ENCODE data around the gene SMIM1. TPM values are rescaled to one million over a fixed set of nuclear protein-coding genes. Genes with fewer than 3 reads are reported as not detected.

The SMIM1 gene
- total RNA-seq, 1 donor from 2014 or later, result 1.3 TPM

DNA sequence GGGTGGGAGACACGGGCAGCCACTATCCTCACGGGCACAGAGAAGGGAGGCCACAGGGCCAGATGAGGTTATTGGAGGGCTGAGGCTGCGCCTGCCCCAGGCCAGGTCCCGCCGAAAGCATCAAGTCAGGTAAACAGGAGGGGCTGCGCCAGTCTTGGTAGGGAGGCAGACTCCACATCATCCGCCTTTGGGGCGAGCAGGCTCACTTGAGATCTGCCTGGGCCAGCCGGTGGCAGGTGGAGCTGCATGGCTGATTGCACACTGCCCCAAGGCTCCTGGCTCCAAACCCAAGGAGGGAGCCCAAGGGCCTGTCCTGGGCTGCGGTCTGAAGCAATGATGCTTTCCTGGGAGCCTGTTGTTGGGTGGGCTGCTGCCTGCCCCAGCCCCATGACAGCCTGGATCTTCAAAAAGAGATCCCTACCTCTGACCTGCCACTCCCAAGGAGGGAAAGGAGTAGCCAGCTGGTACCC is 4.6 kb downstream of the SMIM1 start:
- no peak overlapping the region for H3K27ac Mint-ChIP-seq (ENCODE audit: unreplicated experiment)

GRCh38 chr1:3777647-3778589 is 5.4 kb downstream of the SMIM1 start:
- DNase-seq (ENCODE audit: extremely low spot score, unreplicated experiment), result no peak
- Mint-ChIP-seq H3K4me1 (ENCODE audit: unreplicated experiment) (peaks cover 12% of the 10 kb centered on the region), H3K27me3 (ENCODE audit: unreplicated experiment) (no peaks in the 10 kb centered on the region), H3K36me3 (ENCODE audit: unreplicated experiment) (peaks cover 16% of the 10 kb centered on the region), H3K27ac (ENCODE audit: unreplicated experiment) (no peak overlapping the region), H3K4me3 (ENCODE audit: unreplicated experiment) (no peak overlapping the region), H3K9me3 (ENCODE audit: unreplicated experiment) (no peaks in the 10 kb centered on the region)
- TF ChIP-seq CTCF (IDR thresholded peaks at IDR 0.05), result no peak

More for the DNA sequence above, 4.6 kb downstream of the SMIM1 start:
- no peaks in the 10 kb centered on the region for H3K27me3 Mint-ChIP-seq (ENCODE audit: unreplicated experiment)
- peaks cover 14% of the 10 kb centered on the region for H3K36me3 Mint-ChIP-seq (ENCODE audit: unreplicated experiment)
- no peak for DNase-seq (ENCODE audit: extremely low spot score, unreplicated experiment)
- TF ChIP-seq CTCF (IDR thresholded peaks at IDR 0.05), result no peak
- no peaks in the 10 kb centered on the region for H3K9me3 Mint-ChIP-seq (ENCODE audit: unreplicated experiment)
- peaks cover 12% of the 10 kb centered on the region for H3K4me1 Mint-ChIP-seq (ENCODE audit: unreplicated experiment)
- H3K4me3 Mint-ChIP-seq (ENCODE audit: unreplicated experiment), result no peak overlapping the region

DNA sequence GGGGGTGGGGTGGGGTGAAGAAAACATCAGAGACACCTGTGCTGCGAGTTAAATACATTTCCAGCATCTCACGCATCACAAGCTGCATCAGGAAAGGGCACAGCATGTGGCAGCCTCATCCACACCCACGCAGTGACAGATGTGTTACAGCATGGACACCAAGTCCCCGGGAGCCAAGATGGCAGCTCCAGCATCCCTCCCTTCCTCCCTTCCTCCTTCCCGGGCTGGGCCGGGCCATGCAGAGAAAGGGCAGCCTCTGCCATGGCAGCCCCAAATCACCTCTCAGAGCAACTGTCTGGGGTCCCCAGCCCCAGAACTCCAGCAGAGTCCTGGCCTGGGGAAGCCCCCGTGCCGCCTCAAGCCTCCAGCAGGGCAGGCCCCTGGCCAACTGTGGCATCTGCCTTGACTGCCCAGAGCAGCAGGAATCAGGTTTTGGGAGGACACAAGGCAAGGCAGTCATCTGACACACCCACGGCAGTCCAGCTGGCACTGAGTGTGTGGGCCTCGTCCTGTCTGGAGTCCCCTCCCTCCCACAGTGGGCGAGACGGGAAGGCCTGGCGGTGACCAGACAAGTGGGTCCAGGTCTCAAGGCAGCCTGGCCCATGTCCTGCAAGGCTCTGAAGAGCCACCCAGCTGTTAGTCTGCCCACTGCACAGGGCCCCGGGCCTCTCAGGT is 6.2 kb downstream of the SMIM1 start:
- H3K4me1 Mint-ChIP-seq (ENCODE audit: unreplicated experiment), result peaks cover 12% of the 10 kb centered on the region
- H3K27ac Mint-ChIP-seq (ENCODE audit: unreplicated experiment), result no peak overlapping the region
- no peaks in the 10 kb centered on the region for H3K9me3 Mint-ChIP-seq (ENCODE audit: unreplicated experiment)
- peaks cover 16% of the 10 kb centered on the region for H3K36me3 Mint-ChIP-seq (ENCODE audit: unreplicated experiment)
- no peak for DNase-seq (ENCODE audit: extremely low spot score, unreplicated experiment)
- no peaks in the 10 kb centered on the region for H3K27me3 Mint-ChIP-seq (ENCODE audit: unreplicated experiment)
- H3K4me3 Mint-ChIP-seq (ENCODE audit: unreplicated experiment), result no peak overlapping the region
- TF ChIP-seq CTCF (IDR thresholded peaks at IDR 0.05), result no peak

GRCh38 chr1:3779265-3779911 is 6.8 kb downstream of the SMIM1 start:
- H3K4me3 Mint-ChIP-seq (ENCODE audit: unreplicated experiment), result no peak overlapping the region
- H3K36me3 Mint-ChIP-seq (ENCODE audit: unreplicated experiment), result peaks cover 23% of the 10 kb centered on the region
- no peaks in the 10 kb centered on the region for H3K27me3 Mint-ChIP-seq (ENCODE audit: unreplicated experiment)
- H3K9me3 Mint-ChIP-seq (ENCODE audit: unreplicated experiment), result no peaks in the 10 kb centered on the region
- no peak for TF ChIP-seq CTCF (IDR thresholded peaks at IDR 0.05)
- DNase-seq (ENCODE audit: extremely low spot score, unreplicated experiment), result no peak
- H3K4me1 Mint-ChIP-seq (ENCODE audit: unreplicated experiment), result peaks cover 12% of the 10 kb centered on the region
- no peak overlapping the region for H3K27ac Mint-ChIP-seq (ENCODE audit: unreplicated experiment)

Data from osteocyte (in vitro differentiated cells).